HCT116 (cell line): ENCODE results near the gene LRRC15. TPM values are rescaled to one million over a fixed set of nuclear protein-coding genes. Genes with fewer than 3 reads are reported as not detected.

Experiments used
- ATAC-seq: fragments of 200-7000 bp; cut with Tn5 transposase; 2 replicates; pipeline ENCODE4 v1.9.1; 2020; ENCODE audit warnings: mild to moderate bottlenecking, moderate library complexity
- BruUV-seq: library from RNA; stranded (reverse); fragments of 400-500 nt; replicated peaks from 2 replicates; lab custom pipeline; 2021; lab: Mats Ljungman, UMichigan
- CTCF ChIA-PET: fragments of 300-600 bp; sonication (Branson Sonifier 250); formaldehyde crosslinking; loops from one replicate; lab custom pipeline; 2021; ENCODE audit warnings: antibody characterized with exemption; lab: Charles Lee
- POLR2A ChIA-PET: fragments of 300-600, 350-600 bp; sonication (Branson Sonifier 250); formaldehyde crosslinking; loops from one replicate; lab custom pipeline; 2021; ENCODE audit warnings: antibody characterized with exemption; lab: Charles Lee
- RAD21 ChIA-PET, 2 experiments: fragments of 300-600 bp; sonication (Branson Sonifier 250); formaldehyde crosslinking; loops; one replicate each; lab custom pipeline; 2023; ENCODE audit warnings: low total read pairs in 2 of 2; ENCODE audit not compliant: uncharacterized antibody in 2 of 2, unreplicated experiment in 2 of 2, low non-redundant PET in 1 of 2; lab: Charles Lee
- DNase-seq: peaks from one replicate; pipeline ENCODE4 v3.0.0-alpha.2; 2010; ENCODE audit warnings: low read depth, low spot score
- H2AFZ ChIP-seq: fragments of 200-600 bp; shearing (Covaris generic), sonication (generic); 2 replicates; pipeline ENCODE4 v1.6.1; 2017; ENCODE audit warnings: low read depth, mixed run types, mixed read lengths, antibody characterized with exemption, low read length; ENCODE audit not compliant: poor library complexity, severe bottlenecking
- H3K27ac ChIP-seq: 2 replicates; pipeline ENCODE4 v1.5.1; 2012; ENCODE audit warnings: low read depth, low read length
- H3K27me3 ChIP-seq: fragments of 200-600 bp; sonication (generic); 2 replicates; pipeline ENCODE4 v1.6.1; 2016; ENCODE audit warnings: mixed run types, low read length, mixed read lengths; ENCODE audit not compliant: insufficient read depth
- H3K36me3 ChIP-seq, 2 experiments: fragments of 200-500 bp in 1 of 2; fragments of 200-600 bp in 1 of 2; sonication (Bioruptor generic) in 1 of 2; sonication (generic) in 1 of 2; 2 replicates each; pipeline versions ENCODE4 v1.5.1 to v1.6.1; 2014 to 2016; ENCODE audit warnings: low read length in 2 of 2, inconsistent platforms in 1 of 2, mixed read lengths in 1 of 2, mixed run types in 1 of 2; ENCODE audit not compliant: insufficient read depth in 2 of 2, control insufficient read depth in 1 of 2
- H3K4me1 ChIP-seq, 2 experiments: fragments of 200-600 bp in 1 of 2; sonication (generic) in 1 of 2; 2 replicates each; pipeline versions ENCODE4 v1.5.1 to v1.6.1; 2012 to 2017; ENCODE audit warnings: low read length in 2 of 2, inconsistent platforms in 1 of 2, mild to moderate bottlenecking in 1 of 2, mixed read lengths in 1 of 2, mixed run types in 1 of 2, moderate library complexity in 1 of 2; ENCODE audit not compliant: insufficient read depth in 2 of 2, control insufficient read depth in 1 of 2
- H3K4me2 ChIP-seq: fragments of 200-600 bp; sonication (generic); 2 replicates; pipeline ENCODE4 v1.6.1; 2017; ENCODE audit warnings: mixed run types, low read length, mixed read lengths
- H3K4me3 ChIP-seq, 2 experiments: fragments of 200-600 bp in 1 of 2; sonication (generic) in 1 of 2; replicated peaks in 1 of 2; 2 replicates each; pipeline ENCODE4 v1.5.1; 2011 to 2016; ENCODE audit warnings: low read length in 2 of 2, control low read depth in 1 of 2, low read depth in 1 of 2, mild to moderate bottlenecking in 1 of 2, mixed read lengths in 1 of 2, mixed run types in 1 of 2
- H3K79me2 ChIP-seq: fragments of 200-600 bp; sonication (generic); 2 replicates; pipeline ENCODE4 v1.6.1; 2017; ENCODE audit warnings: mild to moderate bottlenecking, mixed run types, low read length, moderate library complexity, mixed read lengths; ENCODE audit not compliant: insufficient read depth
- H3K9ac ChIP-seq: fragments of 200-600 bp; sonication (generic); 2 replicates; pipeline ENCODE4 v1.6.1; 2016; ENCODE audit warnings: low read length, mixed read lengths
- H3K9me2 ChIP-seq: fragments of 200-600 bp; sonication (generic), shearing (Covaris generic); 2 replicates; pipeline ENCODE4 v1.6.1; 2017; ENCODE audit warnings: mixed run types, mild to moderate bottlenecking, moderate library complexity; ENCODE audit not compliant: insufficient read depth
- H3K9me3 ChIP-seq, 2 experiments: fragments of 200-500 bp in 1 of 2; fragments of 200-600 bp in 1 of 2; sonication (Bioruptor generic) in 1 of 2; sonication (generic) in 1 of 2; 2 replicates each; pipeline ENCODE4 v1.6.1; 2014 to 2017; ENCODE audit warnings: low read length in 2 of 2, mixed read lengths in 2 of 2, inconsistent platforms in 1 of 2, low read depth in 1 of 2, mild to moderate bottlenecking in 1 of 2, mixed run types in 1 of 2, moderate library complexity in 1 of 2; ENCODE audit not compliant: control insufficient read depth in 1 of 2, insufficient read depth in 1 of 2
- H4K20me1 ChIP-seq: fragments of 200-600 bp; sonication (generic), shearing (Covaris generic); 2 replicates; pipeline ENCODE4 v1.6.1; 2017; ENCODE audit warnings: mixed run types, mild to moderate bottlenecking, moderate library complexity; ENCODE audit not compliant: insufficient read depth
- ATF3 ChIP-seq: IDR thresholded peaks from 2 replicates; pipeline ENCODE4 v1.6.1; 2012
- EGR1 ChIP-seq: IDR thresholded peaks from 2 replicates; pipeline ENCODE4 v1.6.1; 2012; ENCODE audit warnings: low read depth
- EZH2 ChIP-seq: fragments of 200-600 bp; sonication (generic); IDR thresholded peaks from 2 replicates; pipeline ENCODE4 v1.6.1; 2017; ENCODE audit warnings: antibody characterized with exemption, mixed run types
- EZH2phosphoT487 ChIP-seq: fragments of 200-600 bp; IDR thresholded peaks from 2 replicates; pipeline ENCODE4 v1.6.1; 2018; ENCODE audit warnings: antibody characterized with exemption, borderline replicate concordance
- FOSL1 ChIP-seq: IDR thresholded peaks from 2 replicates; pipeline ENCODE4 v1.6.1; 2012; ENCODE audit warnings: low read depth
- JUND ChIP-seq: IDR thresholded peaks from 2 replicates; pipeline ENCODE4 v1.6.1; 2012
- POLR2A ChIP-seq: IDR thresholded peaks from 2 replicates; pipeline ENCODE4 v1.7.0; 2011; ENCODE audit warnings: borderline replicate concordance; ENCODE audit not compliant: insufficient read depth, insufficient read length; ENCODE audit errors: extremely low read depth
- POLR2AphosphoS5 ChIP-seq: IDR thresholded peaks from 2 replicates; pipeline ENCODE4 v1.6.1; 2011; ENCODE audit warnings: mild to moderate bottlenecking, low read depth, low read length, moderate library complexity
- RAD21 ChIP-seq: IDR thresholded peaks from 2 replicates; pipeline ENCODE4 v1.6.1; 2012; ENCODE audit warnings: low read depth, mild to moderate bottlenecking
- REST ChIP-seq: IDR thresholded peaks from 2 replicates; pipeline ENCODE4 v1.6.1; 2012; ENCODE audit warnings: low read depth
- SIN3A ChIP-seq: IDR thresholded peaks from 2 replicates; pipeline ENCODE4 v1.6.1; 2012; ENCODE audit warnings: low read depth
- SP1 ChIP-seq: IDR thresholded peaks from 2 replicates; pipeline ENCODE4 v1.6.1; 2012; ENCODE audit warnings: low read depth
- SRF ChIP-seq: IDR thresholded peaks from 2 replicates; pipeline ENCODE4 v1.6.1; 2012; ENCODE audit warnings: low read depth
- TCF7L2 ChIP-seq: IDR thresholded peaks from 2 replicates; pipeline ENCODE4 v1.7.0; 2011; ENCODE audit warnings: borderline replicate concordance, inconsistent platforms; ENCODE audit not compliant: insufficient read depth, insufficient read length; ENCODE audit errors: extremely low read depth
- YY1 ChIP-seq: IDR thresholded peaks from 2 replicates; pipeline ENCODE4 v1.6.1; 2011; ENCODE audit warnings: low read length, low read depth, moderate library complexity, mild to moderate bottlenecking; ENCODE audit not compliant: insufficient replicate concordance; ENCODE audit errors: extremely low read depth
- ZBTB33 ChIP-seq: IDR thresholded peaks from 2 replicates; pipeline ENCODE4 v1.6.1; 2011; ENCODE audit warnings: mild to moderate bottlenecking, low read length, moderate library complexity; ENCODE audit not compliant: insufficient replicate concordance; ENCODE audit errors: extremely low read depth
- ZFX ChIP-seq: fragments of 450-650 bp; IDR thresholded peaks from 2 replicates; pipeline ENCODE4 v1.6.1; 2017
- ZNF274 ChIP-seq: fragments of 200-500 bp; sonication (Bioruptor generic); IDR thresholded peaks from 2 replicates; pipeline ENCODE4 v1.6.1; 2014; ENCODE audit warnings: mild to moderate bottlenecking, low read depth, low read length, inconsistent platforms
- intact Hi-C: fragments of 100-400 bp; cut with micrococcal nuclease; formaldehyde crosslinking; loops from 2 replicates; pipeline ENCODE4 v1.10.0; 2022
- total RNA-seq: library from RNA; stranded (reverse); gene quantifications from one replicate; pipeline ENCODE4 v1.2.1, GENCODE V29; 2021; ENCODE audit not compliant: unreplicated experiment

The LRRC15 gene
- total RNA-seq, 1 experiment from 2014 or later: not detected

- ChIA-PET CTCF (no interaction called here), RAD21 (no interaction called here), POLR2A (no interaction called here)
- Histone ChIP-seq H2AFZ (no peak overlapping the region), H3K27ac (no peak overlapping the region), H3K4me2 (no peak overlapping the region), H3K79me2 (no peaks in the 10 kb centered on the region), H3K4me3 (no peak overlapping the region), H3K9me2 (no peaks in the 10 kb centered on the region), H3K4me1 (no peaks in the 10 kb centered on the region), H3K27me3 (no peaks in the 10 kb centered on the region), H4K20me1 (no peaks in the 10 kb centered on the region), H3K9me3 (peaks cover 0 to under 1% of the 10 kb centered on the region in 2 experiments; a peak in 1 of 4 replicates), H3K9ac (no peak overlapping the region), H3K36me3 (no peaks in the 10 kb centered on the region)
- BruUV-seq: no TSS peak
- no peak for ATAC-seq
- TF ChIP-seq EGR1: no peak
- no peak for TF ChIP-seq ZBTB33
- no peak for TF ChIP-seq JUND
- TF ChIP-seq POLR2A: no peak
- TF ChIP-seq RAD21: no peak
- no peak for TF ChIP-seq ZNF274
- no peak for TF ChIP-seq POLR2AphosphoS5
- TF ChIP-seq REST: no peak
- no peak for TF ChIP-seq ATF3
- TF ChIP-seq FOSL1: no peak
- TF ChIP-seq YY1: no peak
- no peak for TF ChIP-seq SRF
- TF ChIP-seq SP1: no peak
- no peak for TF ChIP-seq EZH2phosphoT487
- TF ChIP-seq SIN3A: no peak
- no peak for TF ChIP-seq EZH2
- TF ChIP-seq TCF7L2: no peak
- TF ChIP-seq ZFX: no peak
- no peak for DNase-seq
- intact Hi-C loops: no loop called here
These were observed 27.0 kb upstream of the LRRC15 start for GRCh38 chr3:194396539-194396858.
